Cardiac fibroblast (primary cell): ENCODE results near the gene MED12L.

Source experiments
- DNase-seq, 2 donors: peaks; one replicate each; pipeline versions ENCODE4 v3.0.0 to v3.0.0-alpha.2; 2010; ENCODE audit warnings: low read depth in 2 of 2
- H3K4me3 ChIP-seq, 2 donors: replicated peaks in 1 of 2; 1 replicate in 1 of 2; 2 replicates in 1 of 2; pipeline ENCODE4 v1.5.1; 2011; ENCODE audit warnings: low read depth in 2 of 2, low read length in 2 of 2, mild to moderate bottlenecking in 2 of 2, moderate library complexity in 1 of 2
- TF ChIP-seq, protein P1 (sequence below): IDR thresholded peaks from one replicate; pipeline ENCODE4 v1.5.1; 2011; ENCODE audit warnings: low read depth, mild to moderate bottlenecking, low read length, inconsistent platforms

The MED12L gene

GRCh38 chr3:151085227-151085888 lies at the start of gene MED12L:
Gene MED12L, plus strand, starts transcription at chr3:151085664. Its CDS starts 1,263 bp downstream, at chr3:151086927.
- TF ChIP-seq, protein P1, sequence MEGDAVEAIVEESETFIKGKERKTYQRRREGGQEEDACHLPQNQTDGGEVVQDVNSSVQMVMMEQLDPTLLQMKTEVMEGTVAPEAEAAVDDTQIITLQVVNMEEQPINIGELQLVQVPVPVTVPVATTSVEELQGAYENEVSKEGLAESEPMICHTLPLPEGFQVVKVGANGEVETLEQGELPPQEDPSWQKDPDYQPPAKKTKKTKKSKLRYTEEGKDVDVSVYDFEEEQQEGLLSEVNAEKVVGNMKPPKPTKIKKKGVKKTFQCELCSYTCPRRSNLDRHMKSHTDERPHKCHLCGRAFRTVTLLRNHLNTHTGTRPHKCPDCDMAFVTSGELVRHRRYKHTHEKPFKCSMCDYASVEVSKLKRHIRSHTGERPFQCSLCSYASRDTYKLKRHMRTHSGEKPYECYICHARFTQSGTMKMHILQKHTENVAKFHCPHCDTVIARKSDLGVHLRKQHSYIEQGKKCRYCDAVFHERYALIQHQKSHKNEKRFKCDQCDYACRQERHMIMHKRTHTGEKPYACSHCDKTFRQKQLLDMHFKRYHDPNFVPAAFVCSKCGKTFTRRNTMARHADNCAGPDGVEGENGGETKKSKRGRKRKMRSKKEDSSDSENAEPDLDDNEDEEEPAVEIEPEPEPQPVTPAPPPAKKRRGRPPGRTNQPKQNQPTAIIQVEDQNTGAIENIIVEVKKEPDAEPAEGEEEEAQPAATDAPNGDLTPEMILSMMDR: no peak
- DNase-seq: peak; percentile 69 to 80
- peak within 1 kb of the TSS; percentile 48 to 53 for H3K4me3 ChIP-seq

DNA sequence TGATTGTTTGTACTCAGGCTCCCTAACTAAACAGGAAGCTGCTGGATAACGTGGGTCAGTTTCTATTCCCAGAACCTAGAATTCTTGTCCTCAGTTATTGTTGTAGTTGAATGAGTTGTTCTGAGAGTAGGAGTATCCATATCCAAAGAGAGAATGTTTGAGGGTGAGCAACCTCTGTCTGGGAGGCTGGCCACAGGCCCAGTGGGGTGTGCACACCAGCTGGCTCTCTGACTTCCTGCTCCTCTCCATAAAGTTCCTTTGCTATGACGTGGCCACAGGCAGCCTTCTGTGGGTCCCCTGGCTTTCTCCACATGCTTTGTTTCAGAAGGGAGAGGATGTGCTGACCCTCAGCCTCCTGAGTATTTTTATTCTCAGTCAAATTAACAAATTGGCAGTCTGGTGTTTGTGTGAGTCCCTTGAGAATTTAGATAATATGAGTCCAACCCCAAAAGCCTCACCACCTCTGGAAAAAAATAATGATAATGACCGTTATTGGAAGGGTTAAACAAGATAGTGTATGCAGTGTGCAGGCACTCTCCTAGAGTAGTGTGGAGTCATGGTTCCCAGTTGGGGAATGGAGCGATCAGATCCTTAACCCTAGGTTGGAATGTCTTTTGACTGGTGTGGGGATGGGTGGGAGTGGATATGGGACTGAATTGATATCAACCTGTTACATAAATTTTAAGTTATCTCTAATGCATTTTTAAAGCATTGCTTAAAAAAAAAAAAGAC lies 47.6 kb upstream of the MED12L start:
- no peak overlapping the region for H3K4me3 ChIP-seq
- peak; percentile 93 to 97 for DNase-seq
- TF ChIP-seq, protein P1: no peak

GRCh38 chr3:151044706-151045105 lies 40.8 kb upstream of the MED12L start:
- H3K4me3 ChIP-seq: no peak overlapping the region
- TF ChIP-seq, protein P1: no peak
- peak in 1 of 2 donors; percentile 59 for DNase-seq

DNA sequence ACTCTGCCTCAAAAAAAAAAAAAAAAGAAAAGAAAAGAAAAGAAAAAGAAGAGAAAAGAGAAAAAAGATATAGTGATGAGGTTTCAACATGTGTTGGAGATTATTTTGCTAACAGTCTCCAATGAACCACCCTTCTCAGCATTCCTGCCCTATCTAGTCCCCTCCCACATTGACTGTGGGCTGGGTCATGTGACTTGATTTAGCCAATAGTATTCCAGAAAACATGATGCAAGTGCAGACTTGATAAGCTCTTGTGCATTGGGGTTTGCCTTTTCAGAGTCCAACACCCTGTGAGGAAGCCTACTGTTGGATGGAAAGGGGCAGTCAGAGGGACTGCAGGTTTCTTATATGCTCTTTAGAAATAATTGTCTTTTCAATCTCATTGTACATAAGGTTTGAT lies 37.8 kb upstream of the MED12L start:
- H3K4me3 ChIP-seq: no peak overlapping the region
- peak; percentile 14 to 58 for DNase-seq
- TF ChIP-seq, protein P1: no peak

DNA sequence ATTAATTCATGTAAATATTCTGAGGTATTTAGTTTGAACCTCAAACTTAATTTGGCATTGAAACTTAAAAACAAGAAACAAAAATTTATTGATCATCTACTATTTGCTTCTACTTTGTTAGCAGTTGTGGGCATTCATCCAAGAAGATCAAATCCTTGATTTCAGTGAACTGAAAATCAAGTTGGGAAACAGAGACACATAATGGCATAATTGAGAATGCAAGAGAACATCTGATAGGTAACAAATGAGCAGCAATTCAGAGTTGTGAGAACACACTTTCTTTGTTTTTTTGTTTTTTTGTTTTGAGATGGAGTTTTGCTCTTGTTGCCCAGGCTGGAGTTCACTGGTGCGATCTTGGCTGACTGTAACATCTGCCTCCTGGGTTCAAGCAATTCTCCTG lies 33.9 kb upstream of the MED12L start:
- no peak for DNase-seq
- TF ChIP-seq, protein P1: no peak
- no peak overlapping the region for H3K4me3 ChIP-seq

DNA sequence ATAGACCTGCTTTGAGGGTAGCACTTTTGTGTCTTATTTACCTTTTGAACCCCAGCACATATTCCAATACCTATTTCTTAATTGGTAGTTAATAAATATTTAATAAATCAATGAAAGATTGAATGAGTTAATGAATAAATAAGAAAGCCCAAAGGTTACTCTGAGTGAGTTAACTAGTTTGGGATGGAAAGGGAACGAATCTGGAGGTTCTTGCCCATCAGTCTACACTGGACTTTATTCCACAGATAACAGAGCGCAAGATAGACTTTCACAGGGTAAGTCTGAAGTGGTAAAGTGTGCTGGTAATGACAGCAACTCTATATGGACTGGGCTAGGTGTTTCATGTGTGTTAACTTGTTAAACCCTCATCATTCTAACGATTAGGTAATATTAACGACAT lies 33.1 kb upstream of the MED12L start:
- no peak for DNase-seq
- TF ChIP-seq, protein P1: no peak
- no peak overlapping the region for H3K4me3 ChIP-seq
